Activated CD8-positive, alpha-beta memory T cell treated with anti-CD3 and anti-CD28 coated beads for 48 hours (primary cell): ENCODE results near the gene KIF21A.

Experiments used
- DNase-seq, 3 experiments: peaks; one replicate each; pipeline ENCODE4 v3.0.0-alpha.2; 2020; ENCODE audit warnings: low read depth in 2 of 3, low spot score in 2 of 3

The KIF21A gene

GRCh38 chr12:39431797-39432196, 11.1 kb downstream of the KIF21A start:
- DNase-seq: no peak

DNA sequence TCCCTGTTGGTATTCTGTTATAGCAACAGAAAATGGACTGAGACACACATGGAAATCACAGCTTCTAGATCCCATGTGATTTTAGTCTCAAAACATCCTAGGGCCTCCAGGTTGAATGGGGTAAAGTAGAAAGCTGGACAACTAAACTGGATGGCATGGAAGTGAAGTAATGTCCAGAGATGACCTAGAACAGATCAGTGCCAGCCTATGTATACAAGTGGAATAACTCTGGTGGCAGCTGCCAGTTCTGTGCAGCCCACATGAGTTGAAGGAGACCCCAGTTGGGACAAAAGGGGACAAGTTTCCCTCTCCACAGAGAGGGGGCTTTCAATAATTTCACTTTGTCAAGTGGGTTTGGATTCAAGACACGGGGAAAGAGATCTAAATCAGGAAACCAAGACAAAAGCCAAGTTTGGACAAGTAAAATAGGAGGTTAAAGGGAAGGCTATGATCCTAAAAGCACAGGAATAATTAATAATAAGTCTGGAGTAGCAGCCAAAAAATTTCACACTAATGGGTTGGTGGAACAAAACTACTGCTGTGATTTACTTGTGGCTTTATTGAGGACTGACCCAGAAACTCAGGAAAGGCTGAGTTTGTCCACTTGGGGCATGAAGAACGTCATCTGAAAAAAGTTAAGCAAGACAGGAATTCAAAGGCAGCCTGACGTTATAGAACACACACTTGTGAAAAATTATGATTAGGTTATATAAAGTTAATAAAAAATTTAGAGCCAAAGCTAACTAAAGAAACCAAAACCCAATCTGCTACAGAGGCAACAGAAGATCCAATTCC, 11.7 kb downstream of the KIF21A start:
- DNase-seq: no peak

DNA sequence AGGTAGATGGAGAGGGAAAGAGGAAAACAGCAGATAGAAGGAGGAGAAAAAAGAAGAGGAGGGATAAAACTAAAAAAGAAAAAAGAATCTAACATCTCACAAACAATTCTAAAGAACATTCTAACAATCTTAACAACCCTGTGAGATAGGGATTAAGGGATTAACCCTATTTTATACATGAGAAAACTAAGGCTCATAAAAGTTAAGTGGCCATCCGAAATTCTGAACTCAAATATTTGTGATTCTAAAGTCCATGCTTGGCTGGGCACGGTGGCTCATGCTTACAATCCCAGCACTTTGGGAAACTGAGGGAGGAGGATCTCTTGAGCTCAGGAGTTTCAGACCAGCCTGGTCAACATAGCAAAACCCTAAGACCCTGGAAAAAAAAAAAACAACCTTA, 13.1 kb downstream of the KIF21A start:
- DNase-seq: no peak

DNA sequence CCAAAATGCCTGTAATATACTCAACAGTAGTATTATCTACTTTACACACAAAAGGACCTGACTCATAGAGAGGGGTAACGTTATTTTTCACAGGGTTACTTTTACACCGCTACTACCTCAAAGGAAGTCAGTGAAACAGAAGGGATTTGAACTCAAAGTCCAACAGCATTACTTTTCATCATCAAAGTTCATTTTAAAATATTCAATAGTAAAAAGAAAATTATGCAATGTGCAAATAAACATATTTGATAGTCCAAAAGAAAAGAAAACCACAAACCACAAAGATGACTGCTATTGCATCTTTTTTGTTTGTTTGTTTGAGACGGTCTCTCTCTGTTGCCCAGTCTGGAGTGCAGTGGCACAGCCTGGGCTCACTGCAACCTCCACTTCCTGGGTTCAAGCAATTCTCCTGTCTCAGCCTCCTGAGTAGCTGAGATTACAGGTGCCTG, 15.5 kb downstream of the KIF21A start:
- no peak for DNase-seq

DNA sequence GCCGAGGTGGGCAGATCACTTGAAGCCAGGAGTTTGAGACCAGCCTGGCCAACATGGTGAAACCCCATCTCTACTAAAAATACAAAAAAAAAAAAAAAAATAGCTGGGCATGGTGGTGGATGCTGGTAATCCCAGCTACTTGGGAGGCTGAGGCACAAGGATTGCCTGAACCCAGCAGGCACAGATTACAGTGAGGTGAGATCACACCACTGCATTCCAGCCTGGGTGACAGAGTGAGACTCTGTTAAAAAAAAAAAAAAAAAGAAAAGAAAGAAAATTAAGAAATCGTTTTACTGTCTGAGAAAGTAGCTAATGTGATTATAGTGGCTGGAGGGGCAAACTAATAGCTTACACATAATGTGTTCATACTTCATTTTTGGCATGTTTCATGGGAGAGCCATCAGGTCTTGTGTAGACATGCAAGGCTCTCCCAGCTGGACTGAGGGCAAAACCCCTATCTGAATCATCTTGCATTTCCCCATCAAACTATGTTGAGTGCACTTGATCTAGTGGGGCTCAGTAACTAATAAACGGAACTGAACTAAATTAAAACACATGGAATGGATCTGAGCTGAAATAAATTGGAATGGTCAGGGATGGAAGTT, 16.2 kb downstream of the KIF21A start:
- no peak for DNase-seq

- DNase-seq: no peak
Measured at GRCh38 chr12:39420043-39420442, 22.9 kb downstream of the KIF21A start.

- no peak for DNase-seq
Measured at GRCh38 chr12:39419471-39419870, 23.4 kb downstream of the KIF21A start.

- DNase-seq: no peak
Measured at GRCh38 chr12:39417916-39418315, 25.0 kb downstream of the KIF21A start.

DNA sequence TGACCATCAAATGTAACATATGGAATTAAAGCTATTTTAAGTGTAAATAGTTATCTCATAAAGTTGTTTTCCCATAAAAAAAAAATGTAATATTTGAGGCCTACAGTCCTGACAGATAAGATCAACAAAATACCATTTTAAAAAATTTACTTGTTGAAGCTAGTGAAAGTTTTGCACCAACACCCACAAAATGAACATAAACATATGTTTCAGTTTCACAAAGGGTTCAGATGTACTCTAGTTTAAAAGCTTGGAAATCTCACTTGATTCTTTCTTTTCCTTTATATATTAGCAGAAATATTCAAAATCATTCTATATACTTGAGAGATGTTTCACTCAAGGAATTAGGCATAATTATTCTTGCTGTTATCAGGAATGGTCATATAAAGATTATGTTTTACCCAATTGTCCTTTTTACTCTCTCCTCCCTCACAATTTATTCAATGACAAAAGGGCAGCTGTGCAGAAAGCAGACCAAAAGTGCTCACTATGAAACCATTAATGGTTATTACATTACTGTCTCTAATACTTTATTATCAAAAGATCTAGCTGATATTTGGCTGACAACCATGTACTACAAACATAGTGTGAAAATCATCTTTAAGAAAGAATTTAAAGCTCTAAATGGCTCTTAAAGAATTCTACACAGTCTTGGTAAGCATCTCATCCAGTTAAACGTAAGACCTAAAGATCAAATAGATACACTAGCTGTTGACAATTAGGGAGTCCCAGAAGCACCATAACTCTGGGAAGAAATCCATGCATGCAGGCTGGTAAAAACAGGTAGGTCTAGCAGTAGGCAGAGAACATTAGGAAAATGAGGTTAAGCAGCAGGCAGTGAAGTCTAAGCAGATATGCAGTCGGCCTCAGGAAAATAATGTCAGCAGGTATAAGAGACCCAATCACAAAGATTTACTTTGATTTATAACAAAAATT, 28.8 kb downstream of the KIF21A start:
- no peak for DNase-seq

GRCh38 chr12:39412210-39412609, 30.7 kb downstream of the KIF21A start:
- DNase-seq: no peak

- no peak for DNase-seq
Measured at GRCh38 chr12:39406262-39406661, 36.7 kb downstream of the KIF21A start.

DNA sequence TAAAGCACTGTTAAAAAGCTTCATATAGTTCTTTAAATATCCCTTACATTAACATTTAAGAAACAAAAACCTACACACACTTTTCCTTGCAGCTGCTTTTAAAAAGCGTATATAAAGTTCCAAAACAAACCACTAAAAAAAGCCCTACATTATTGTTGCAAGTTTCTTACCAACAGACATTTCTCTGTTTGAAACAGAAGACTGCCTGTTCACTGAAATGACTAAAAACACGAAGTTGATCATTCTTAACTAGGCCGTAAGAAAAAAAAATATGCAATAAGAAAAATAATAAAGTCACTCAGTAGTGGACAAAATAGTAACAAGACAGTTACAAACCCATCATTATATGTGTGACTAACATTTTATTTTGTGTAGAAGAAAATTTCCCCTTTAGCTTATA, 37.3 kb downstream of the KIF21A start:
- no peak for DNase-seq

DNA sequence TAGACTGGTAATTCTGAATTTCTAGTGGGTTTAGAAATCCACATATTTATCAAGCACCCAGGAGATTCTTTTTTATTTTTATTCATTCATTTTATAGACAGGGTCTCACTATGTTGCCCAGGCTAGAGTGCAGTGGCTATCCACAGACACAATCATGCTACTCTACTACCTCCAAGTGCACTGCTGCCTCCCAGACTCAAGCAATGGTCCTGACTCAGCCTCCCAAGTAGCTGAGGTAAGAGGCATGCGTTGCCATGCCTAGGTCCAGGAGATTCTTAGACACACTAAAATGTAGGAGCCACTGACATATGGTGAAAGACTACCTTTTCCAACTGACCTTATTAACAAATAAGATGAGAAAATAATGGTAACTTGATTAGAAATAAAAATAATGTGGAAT, 38.9 kb downstream of the KIF21A start:
- no peak for DNase-seq

- DNase-seq: no peak
Measured at GRCh38 chr12:39403376-39403775, 39.5 kb downstream of the KIF21A start.

DNA sequence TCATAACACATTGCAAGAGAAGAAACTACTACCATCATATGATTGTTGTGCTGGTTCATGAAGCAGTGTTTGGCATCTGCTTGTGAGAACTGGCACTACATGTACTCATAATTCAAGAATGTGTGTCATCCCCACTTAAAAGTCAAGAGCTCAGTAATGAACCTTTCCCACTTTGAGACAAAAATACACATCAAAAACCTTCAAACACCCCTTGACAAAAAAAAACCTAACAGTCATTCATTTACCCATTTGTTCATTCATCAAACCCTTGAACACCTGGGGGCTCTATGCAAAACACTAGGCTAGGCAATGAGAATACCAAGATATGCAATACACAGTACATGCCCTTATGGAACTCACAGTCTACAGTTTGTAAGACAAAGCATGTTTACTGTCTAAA, 40.0 kb downstream of the KIF21A start:
- DNase-seq: no peak

GRCh38 chr12:39401459-39401858, 41.5 kb downstream of the KIF21A start:
- no peak for DNase-seq

- no peak for DNase-seq
Measured at GRCh38 chr12:39395866-39396265, 47.1 kb downstream of the KIF21A start.

- no peak for DNase-seq
Measured at GRCh38 chr12:39393890-39394289, 49.0 kb downstream of the KIF21A start.

GRCh38 chr12:39393179-39393578, 49.7 kb downstream of the KIF21A start:
- DNase-seq: no peak

- DNase-seq: no peak
Measured at GRCh38 chr12:39392154-39392925, 50.6 kb downstream of the KIF21A start.

DNA sequence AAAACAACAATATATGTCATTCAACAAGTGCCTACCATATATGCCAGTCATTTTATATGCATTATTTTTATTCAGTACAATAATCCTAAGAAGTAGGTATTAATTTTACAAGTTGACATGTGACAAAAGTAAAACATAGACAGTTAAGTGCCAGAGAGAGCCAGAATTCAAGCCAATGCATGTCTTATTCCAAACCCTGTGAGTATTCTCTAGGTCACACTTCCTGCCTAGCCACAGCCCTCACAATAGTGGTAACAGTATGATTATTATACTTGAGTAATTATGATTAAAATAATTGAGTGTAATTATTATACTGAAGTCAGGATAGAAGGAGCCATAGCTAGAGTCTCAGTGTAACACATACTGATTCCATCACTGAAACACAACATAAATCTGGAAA, 52.2 kb downstream of the KIF21A start:
- no peak for DNase-seq
